ENCODE measurements around the gene CA10.

The CA10 gene

GRCh38 chr17:51670899-51671298 is 487.6 kb downstream of the CA10 start:
- Histone ChIP-seq H3K4me3 (replicated peaks; ENCODE audit: insufficient read depth, low read length) (no peak overlapping the region), H3K27me3 (ENCODE audit: insufficient read depth, poor library complexity, severe bottlenecking) (no peaks in the 10 kb centered on the region), H3K27ac (replicated peaks) (no peak overlapping the region)
- DNase-seq (ENCODE audit: low read depth in 1 of 2, low spot score in 1 of 2) = no peak
- TF ChIP-seq POLR2AphosphoS5 (IDR thresholded peaks at IDR 0.05; ENCODE audit: low read depth) (no peak), CTCF (IDR thresholded peaks at IDR 0.05; ENCODE audit: insufficient read depth, low read length) (no peak), GABPA (IDR thresholded peaks at IDR 0.05; ENCODE audit: low read depth) (no peak), SPI1 (IDR thresholded peaks at IDR 0.05; ENCODE audit: borderline replicate concordance, low read depth) (no peak)
- TF ChIP-seq, protein P1, sequence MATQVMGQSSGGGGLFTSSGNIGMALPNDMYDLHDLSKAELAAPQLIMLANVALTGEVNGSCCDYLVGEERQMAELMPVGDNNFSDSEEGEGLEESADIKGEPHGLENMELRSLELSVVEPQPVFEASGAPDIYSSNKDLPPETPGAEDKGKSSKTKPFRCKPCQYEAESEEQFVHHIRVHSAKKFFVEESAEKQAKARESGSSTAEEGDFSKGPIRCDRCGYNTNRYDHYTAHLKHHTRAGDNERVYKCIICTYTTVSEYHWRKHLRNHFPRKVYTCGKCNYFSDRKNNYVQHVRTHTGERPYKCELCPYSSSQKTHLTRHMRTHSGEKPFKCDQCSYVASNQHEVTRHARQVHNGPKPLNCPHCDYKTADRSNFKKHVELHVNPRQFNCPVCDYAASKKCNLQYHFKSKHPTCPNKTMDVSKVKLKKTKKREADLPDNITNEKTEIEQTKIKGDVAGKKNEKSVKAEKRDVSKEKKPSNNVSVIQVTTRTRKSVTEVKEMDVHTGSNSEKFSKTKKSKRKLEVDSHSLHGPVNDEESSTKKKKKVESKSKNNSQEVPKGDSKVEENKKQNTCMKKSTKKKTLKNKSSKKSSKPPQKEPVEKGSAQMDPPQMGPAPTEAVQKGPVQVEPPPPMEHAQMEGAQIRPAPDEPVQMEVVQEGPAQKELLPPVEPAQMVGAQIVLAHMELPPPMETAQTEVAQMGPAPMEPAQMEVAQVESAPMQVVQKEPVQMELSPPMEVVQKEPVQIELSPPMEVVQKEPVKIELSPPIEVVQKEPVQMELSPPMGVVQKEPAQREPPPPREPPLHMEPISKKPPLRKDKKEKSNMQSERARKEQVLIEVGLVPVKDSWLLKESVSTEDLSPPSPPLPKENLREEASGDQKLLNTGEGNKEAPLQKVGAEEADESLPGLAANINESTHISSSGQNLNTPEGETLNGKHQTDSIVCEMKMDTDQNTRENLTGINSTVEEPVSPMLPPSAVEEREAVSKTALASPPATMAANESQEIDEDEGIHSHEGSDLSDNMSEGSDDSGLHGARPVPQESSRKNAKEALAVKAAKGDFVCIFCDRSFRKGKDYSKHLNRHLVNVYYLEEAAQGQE (IDR thresholded peaks at IDR 0.05; ENCODE audit: insufficient replicate concordance, low read depth) = no peak

DNA sequence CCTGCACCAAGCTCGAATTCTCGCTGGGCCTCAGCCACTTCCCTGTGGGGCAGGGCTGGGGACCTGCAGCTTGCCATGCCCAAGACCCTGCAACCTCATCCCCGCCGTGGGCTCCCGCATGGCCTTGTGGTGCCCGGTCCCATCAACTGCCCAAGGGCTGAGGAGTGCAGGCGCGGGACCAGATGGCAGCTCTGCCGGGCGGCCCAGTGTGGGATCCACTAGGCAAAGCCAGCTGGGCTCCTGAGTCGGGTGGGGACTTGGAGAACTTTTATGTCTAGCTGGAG is 489.6 kb downstream of the CA10 start:
- DNase-seq (ENCODE audit: low read depth in 1 of 2, low spot score in 1 of 2) = no peak
- H3K27ac ChIP-seq (replicated peaks) = no peak overlapping the region
- no peak overlapping the region for H3K4me3 ChIP-seq (replicated peaks; ENCODE audit: insufficient read depth, low read length)
- H3K27me3 ChIP-seq (ENCODE audit: insufficient read depth, poor library complexity, severe bottlenecking) = no peaks in the 10 kb centered on the region
- TF ChIP-seq POLR2AphosphoS5 (IDR thresholded peaks at IDR 0.05; ENCODE audit: low read depth) (no peak), CTCF (IDR thresholded peaks at IDR 0.05; ENCODE audit: insufficient read depth, low read length) (no peak), GABPA (IDR thresholded peaks at IDR 0.05; ENCODE audit: low read depth) (no peak), SPI1 (IDR thresholded peaks at IDR 0.05; ENCODE audit: borderline replicate concordance, low read depth) (no peak)
- TF ChIP-seq, protein P1 (IDR thresholded peaks at IDR 0.05; ENCODE audit: insufficient replicate concordance, low read depth) = no peak

GRCh38 chr17:51668155-51668962 is 490.2 kb downstream of the CA10 start:
- Histone ChIP-seq H3K27ac (replicated peaks) (no peak overlapping the region), H3K27me3 (ENCODE audit: insufficient read depth, poor library complexity, severe bottlenecking) (no peaks in the 10 kb centered on the region), H3K4me3 (replicated peaks; ENCODE audit: insufficient read depth, low read length) (no peak overlapping the region)
- no peak for TF ChIP-seq GABPA (IDR thresholded peaks at IDR 0.05; ENCODE audit: low read depth)
- TF ChIP-seq, protein P1 (IDR thresholded peaks at IDR 0.05; ENCODE audit: insufficient replicate concordance, low read depth) = no peak
- no peak for TF ChIP-seq CTCF (IDR thresholded peaks at IDR 0.05; ENCODE audit: insufficient read depth, low read length)
- no peak for TF ChIP-seq POLR2AphosphoS5 (IDR thresholded peaks at IDR 0.05; ENCODE audit: low read depth)
- TF ChIP-seq SPI1 (IDR thresholded peaks at IDR 0.05; ENCODE audit: borderline replicate concordance, low read depth) = no peak
- DNase-seq (ENCODE audit: low read depth in 1 of 2, low spot score in 1 of 2) = no peak

Measured in HL-60 (cell line).